ENCODE results near the gene SHROOM3. TPM values are rescaled to one million over a fixed set of nuclear protein-coding genes. Genes with fewer than 3 reads are reported as not detected.

Gene SHROOM3
- total and polyA plus RNA-seq, 2 donors (not counting 3 experiments of a cell fraction or from before 2014, with no cell fraction given) = 2.7 to 6.7 TPM

- H4K20me1 ChIP-seq (replicated peaks; ENCODE audit: control insufficient read depth, extremely low read depth, insufficient read depth, low read length) = no peaks in the 10 kb centered on the region
- H3K27me3 ChIP-seq (ENCODE audit: control insufficient read depth in 2 of 2, insufficient read depth in 2 of 2, low read length in 2 of 2) = no peaks in the 10 kb centered on the region
- H3K4me2 ChIP-seq (ENCODE audit: insufficient read depth, low read length) = peak overlapping the region; percentile 96
- H2AFZ ChIP-seq (ENCODE audit: low read depth, low read length) = no peak overlapping the region
- H3K36me3 ChIP-seq (ENCODE audit: control insufficient read depth in 2 of 2, extremely low read depth in 1 of 2, insufficient read depth in 2 of 2, low read length in 2 of 2) = peaks cover 0 to 2% of the 10 kb centered on the region in 2 experiments
- no peak for TF ChIP-seq MYC (IDR thresholded peaks at IDR 0.05; ENCODE audit: low read depth, low read length)
- no peak for TF ChIP-seq JUN (IDR thresholded peaks at IDR 0.05; ENCODE audit: borderline replicate concordance, insufficient read depth, insufficient read length, low read depth)
- TF ChIP-seq POLR2AphosphoS5 (IDR thresholded peaks at IDR 0.05; ENCODE audit: insufficient read depth, low read depth, low read length) = no peak
- TF ChIP-seq MAX (IDR thresholded peaks at IDR 0.05; ENCODE audit: insufficient read depth, insufficient read length) = no peak
- no peak for TF ChIP-seq POLR2A (IDR thresholded peaks at IDR 0.05; ENCODE audit: low read depth, low read length)
- TF ChIP-seq FOS (IDR thresholded peaks at IDR 0.05; ENCODE audit: borderline replicate concordance, insufficient read depth, low read length) = no peak
- TF ChIP-seq CTCF (IDR thresholded peaks at IDR 0.05; ENCODE audit: extremely low read depth in 1 of 2, insufficient read depth in 1 of 2, low read depth in 1 of 2, low read length in 2 of 2) = no peak
- no peak for TF ChIP-seq EZH2 (IDR thresholded peaks at IDR 0.05; ENCODE audit: borderline replicate concordance, low read depth, low read length, severe bottlenecking)
- no peak for TF ChIP-seq GATA2 (IDR thresholded peaks at IDR 0.05; ENCODE audit: insufficient read depth, insufficient read length, low read depth, low read length)
- peak overlapping the region; percentile 79 for H3K9ac ChIP-seq (replicated peaks; ENCODE audit: extremely low read depth, insufficient read depth, low read length)
- H3K4me1 ChIP-seq (ENCODE audit: control insufficient read depth, extremely low read depth, insufficient read depth, low read length) = peaks cover 28% of the 10 kb centered on the region
- dilution Hi-C loops (cut with MboI; ENCODE audit: extremely low pct_ligation_motif_present, low sequenced_read_pairs) = no loop called here
- peak overlapping the region; percentile 86 for H3K27ac ChIP-seq (ENCODE audit: insufficient read depth, low read depth, low read length)
- no peak overlapping the region for H3K4me3 ChIP-seq (replicated peaks in 1 of 3; ENCODE audit: insufficient read depth in 1 of 3, low read depth in 1 of 3, low read length in 3 of 3)
- intact Hi-C loops (cut with micrococcal nuclease) = loop anchor here (1.0 to 5.0 kb wide), 2 partner anchors 50 to 122 kb away; no protein-coding TSS in a partner anchor
- H3K9me1 ChIP-seq (replicated peaks; ENCODE audit: control insufficient read depth, extremely low read depth, insufficient read depth, low read length) = no peaks in the 10 kb centered on the region
- ChIA-PET POLR2A (no interaction called here), CTCF (interaction anchor here (1.1 to 1.5 kb wide), 3 partner anchors 25 to 291 kb away, joined by 3 to 8 read pairs (median 3); no protein-coding TSS in a partner anchor)
- H3K79me2 ChIP-seq (ENCODE audit: control insufficient read depth, insufficient read depth, low read length) = no peaks in the 10 kb centered on the region
- BruUV-seq (replicated peaks) = no TSS peak
- H3K9me3 ChIP-seq (replicated peaks; ENCODE audit: control insufficient read depth, insufficient read depth, low read length) = no peaks in the 10 kb centered on the region
- no peak for FAIRE-seq
- no peak for DNase-seq (ENCODE audit: low read depth, low spot score)
Measured at GRCh38 chr4:76754439-76754838, 319.4 kb downstream of the SHROOM3 start.

Data from endothelial cell of umbilical vein (primary cell).